Islet precursor cell (in vitro differentiated cells): ENCODE measurements around the gene CASP9.

Experiments used
- DNase-seq: peaks from one replicate; pipeline ENCODE4 v3.0.0-alpha.2; 2018

CASP9 gene

DNA sequence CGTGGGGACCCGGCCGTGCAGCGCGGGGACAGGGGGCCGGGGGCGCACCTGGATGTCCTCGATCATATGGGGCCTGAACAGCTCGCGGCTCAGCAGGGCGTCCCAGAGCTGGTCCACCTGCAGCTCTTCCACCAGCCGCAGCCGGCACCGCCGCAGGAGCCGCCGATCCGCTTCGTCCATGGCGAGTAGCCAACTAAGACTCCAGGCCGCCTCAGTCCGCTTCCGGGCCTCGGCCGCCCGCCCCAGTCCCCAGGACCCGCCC, at the start of gene CASP9:
Gene CASP9 (minus strand): TSS at position 195 of the 262 bp plus-strand sequence. CDS start 15 bp downstream, at position 180.
- no peak for DNase-seq

DNA sequence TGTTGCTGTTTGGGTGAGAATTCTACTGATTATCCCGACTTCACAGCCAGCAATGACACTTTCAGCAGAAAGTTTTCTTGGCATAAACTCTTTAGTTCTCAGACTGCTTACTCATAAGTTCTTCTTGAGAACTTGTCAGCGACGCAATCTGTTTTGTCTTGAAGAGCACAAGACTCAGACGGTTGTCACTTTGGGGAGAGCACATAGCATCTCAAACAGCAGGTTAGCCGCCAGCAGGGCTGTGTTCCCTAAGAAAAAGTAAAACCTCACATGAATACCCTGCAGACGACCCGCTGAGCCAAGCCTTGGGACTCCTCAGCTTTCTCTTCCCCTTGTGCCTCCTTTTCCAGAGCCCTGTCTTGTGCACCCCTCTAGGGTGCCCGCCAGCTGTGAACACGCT, 49.5 kb upstream of the CASP9 start:
- no peak for DNase-seq

DNA sequence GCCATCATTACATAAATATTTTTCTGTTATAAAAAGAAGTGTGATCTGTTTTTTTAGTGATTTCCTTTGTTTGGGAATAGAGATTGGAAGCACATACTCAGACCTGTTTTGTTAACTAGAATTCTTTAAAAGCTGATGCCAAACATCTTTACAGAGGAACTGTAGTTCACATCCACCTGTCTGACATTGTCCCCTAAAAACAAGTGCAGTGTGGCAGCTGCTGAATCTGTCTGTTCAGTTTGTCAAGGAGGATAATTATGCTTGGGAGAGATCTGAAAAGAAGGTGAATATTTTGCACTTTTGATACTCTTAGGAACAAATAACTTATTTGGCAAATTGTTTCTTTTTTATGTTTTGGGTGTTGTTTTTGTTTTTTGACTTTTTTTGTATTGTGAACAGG, 47.3 kb upstream of the CASP9 start:
- DNase-seq, result no peak

GRCh38 chr1:15570861-15571260, 46.8 kb upstream of the CASP9 start:
- DNase-seq, result no peak

DNA sequence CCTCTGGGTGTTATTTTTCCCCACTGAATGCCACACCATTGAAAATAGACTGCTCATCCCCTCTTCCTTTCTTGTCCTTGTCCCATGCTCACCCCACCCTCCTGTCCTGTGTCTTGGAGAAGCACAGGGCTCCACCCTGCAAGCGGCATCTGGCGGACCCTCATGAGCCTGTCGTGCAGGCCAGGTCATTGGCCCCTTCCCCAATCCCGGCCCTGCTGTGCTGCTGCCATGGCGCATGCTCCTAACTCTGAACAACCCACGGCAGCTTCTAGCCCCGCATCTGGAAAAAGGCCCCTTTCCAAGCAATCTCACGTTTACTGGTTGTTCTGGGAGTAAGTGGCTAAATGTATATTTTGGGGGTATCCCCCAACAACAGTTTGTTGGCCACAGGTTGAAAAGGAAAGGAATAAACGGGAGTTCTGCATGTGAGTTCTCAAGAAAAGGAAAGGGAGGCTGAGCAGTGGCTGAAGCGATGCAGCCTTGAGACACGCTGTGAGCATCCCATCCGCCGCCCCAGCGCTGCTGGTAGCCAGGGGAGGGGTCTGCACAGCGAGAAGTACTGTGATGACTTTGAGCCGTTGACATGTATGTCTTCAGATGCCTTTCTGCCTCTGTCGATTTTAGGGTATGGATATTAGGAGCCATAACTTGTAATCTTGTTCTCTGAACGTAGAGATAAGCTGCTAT, 44.5 kb upstream of the CASP9 start:
- DNase-seq, result no peak

- no peak for DNase-seq
Measured at GRCh38 chr1:15559189-15559810, 35.3 kb upstream of the CASP9 start.

GRCh38 chr1:15558516-15558915, 34.5 kb upstream of the CASP9 start:
- DNase-seq, result no peak

GRCh38 chr1:15557594-15557993, 33.6 kb upstream of the CASP9 start:
- no peak for DNase-seq

DNA sequence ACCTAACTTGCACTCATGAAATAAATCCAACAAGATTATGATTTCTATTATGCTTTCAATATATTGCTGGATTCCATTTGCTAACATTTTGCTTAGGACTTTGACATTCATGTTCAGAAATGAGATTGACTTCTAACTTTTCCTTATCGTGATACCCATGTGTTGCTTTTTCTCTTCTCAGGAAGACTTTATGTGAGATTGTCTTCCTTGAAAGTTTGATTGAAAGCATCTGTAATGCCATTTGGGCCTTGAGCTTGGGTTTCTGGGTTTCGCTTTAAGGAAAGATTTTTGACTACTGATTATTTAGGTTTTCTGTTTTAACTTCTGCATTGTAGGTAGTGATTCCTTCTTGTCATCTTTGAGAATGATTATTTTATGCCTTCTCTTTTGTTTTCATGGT, 33.0 kb upstream of the CASP9 start:
- no peak for DNase-seq

DNA sequence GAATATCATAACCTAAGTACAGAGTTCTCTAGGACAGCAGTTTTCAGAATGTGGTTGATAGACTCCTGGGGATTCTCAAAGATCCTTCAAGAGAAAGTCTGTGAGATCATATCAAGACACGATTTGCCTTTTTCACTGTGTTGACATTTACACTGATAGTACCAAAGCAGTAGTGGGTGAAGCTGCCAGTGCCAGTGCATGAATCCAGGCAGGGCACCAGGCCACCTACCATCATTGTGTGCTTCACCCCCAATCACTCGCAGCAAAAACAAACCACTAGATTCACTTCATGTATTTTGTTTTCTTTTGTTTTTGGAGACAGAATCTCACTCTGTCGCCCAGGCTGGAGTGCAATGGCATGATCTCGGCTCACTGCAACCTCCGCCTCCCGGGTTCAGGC, 26.6 kb upstream of the CASP9 start:
- DNase-seq, result no peak

GRCh38 chr1:15546641-15547040, 22.6 kb upstream of the CASP9 start:
- DNase-seq, result no peak

DNA sequence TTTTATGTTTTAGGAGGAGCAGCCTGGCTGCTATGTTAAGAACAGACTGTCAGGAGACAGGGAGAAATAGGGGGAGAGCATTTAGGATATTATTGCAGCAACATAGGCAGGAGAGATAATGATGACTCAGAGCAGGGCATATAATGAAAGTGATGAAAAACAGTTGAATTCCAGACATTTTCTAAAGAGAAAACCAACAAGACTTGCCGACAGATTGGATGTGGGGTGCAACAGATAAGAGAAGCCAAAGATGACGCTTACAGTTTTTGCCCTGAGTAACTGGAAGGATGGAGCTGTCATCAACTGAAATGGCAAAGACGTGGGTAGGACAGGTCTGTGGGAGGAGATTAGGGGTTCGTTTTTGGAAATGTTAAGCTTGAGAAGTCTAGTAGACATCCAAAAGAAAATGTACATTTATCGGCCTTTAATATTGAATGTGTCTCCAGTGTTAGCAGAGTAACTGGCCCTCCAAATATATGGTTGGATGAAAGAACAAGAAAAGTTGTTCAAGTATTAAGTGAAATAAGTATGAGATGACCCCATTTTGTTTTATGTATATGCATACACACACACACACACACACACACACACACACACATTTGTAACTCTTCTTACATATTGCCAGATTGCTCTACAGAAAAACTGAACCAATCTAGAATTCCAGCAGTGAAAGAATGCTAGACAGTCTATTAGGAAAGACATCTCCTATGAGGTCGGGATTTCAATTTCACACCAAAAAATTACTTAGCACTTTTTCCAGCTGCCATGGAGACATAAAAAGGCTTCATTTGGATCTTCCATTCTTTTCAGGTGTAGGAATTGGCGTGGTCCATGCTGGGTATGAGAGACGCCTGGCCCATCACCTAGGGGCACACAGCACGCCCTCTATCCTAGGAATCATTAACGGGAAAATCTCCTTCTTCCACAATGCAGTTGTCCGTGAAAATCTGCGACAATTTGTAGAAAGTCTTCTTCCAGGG, 19.9 kb upstream of the CASP9 start:
- no peak for DNase-seq

DNA sequence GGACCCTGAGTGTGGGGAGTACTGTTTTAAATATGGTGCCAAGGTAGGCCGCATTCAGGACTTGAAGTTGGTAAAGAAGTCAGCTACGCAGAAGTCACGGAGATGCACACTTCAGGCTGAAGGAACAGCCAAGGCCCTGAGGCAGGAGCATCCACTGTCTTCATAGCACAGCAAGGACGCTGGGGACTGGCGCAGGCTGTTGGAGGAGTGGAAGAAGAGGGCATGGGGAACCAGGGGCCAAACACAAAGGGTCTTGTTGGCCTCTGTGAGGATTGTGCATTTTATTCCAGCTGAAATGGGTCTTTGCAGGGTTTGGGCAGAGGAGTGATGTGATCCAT, 19.2 kb upstream of the CASP9 start:
- DNase-seq, result no peak

GRCh38 chr1:15542388-15543250, 18.6 kb upstream of the CASP9 start:
- no peak for DNase-seq

- DNase-seq, result no peak
Measured at GRCh38 chr1:15541231-15541792, 17.3 kb upstream of the CASP9 start.

- DNase-seq, result no peak
Measured at GRCh38 chr1:15540186-15540585, 16.2 kb upstream of the CASP9 start.

DNA sequence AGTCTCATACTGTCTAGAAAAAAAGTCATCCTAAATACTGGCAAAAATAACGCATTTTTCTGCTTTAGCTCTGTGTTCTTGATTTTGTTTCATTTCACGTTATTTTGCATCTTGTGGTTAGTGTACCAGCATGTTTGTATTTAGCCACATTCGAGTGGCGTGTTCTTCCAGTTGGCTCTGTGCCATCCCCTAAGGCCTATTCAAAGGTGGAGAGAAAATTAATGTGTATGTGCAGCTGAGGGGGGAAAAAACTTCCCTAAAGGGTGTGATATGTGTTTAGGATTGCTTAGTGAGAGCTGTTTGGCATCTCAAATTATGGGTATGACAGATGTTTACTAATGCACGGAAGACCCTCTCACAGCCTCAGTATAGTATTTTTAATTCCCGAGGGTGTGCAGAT, 14.8 kb upstream of the CASP9 start:
- no peak for DNase-seq

DNA sequence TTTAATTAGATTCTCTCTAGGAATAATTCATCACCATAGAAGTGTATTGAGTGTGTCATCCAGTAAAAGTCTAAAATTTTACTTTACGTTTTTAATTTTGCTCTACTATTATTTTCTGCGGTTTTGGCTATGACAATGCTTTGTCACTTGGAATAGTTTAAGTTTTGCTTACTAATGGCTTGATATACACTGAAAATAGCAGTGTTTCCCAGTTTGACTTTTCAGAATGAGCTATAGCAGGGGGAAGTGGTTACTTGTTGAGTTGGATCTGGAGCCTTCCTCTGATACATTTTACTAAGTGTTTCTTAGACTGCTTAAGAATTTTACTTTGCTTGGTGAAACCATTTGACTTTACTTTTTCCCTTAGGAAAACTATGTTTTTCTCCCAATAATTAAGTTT, 7.7 kb upstream of the CASP9 start:
- DNase-seq, result no peak

DNA sequence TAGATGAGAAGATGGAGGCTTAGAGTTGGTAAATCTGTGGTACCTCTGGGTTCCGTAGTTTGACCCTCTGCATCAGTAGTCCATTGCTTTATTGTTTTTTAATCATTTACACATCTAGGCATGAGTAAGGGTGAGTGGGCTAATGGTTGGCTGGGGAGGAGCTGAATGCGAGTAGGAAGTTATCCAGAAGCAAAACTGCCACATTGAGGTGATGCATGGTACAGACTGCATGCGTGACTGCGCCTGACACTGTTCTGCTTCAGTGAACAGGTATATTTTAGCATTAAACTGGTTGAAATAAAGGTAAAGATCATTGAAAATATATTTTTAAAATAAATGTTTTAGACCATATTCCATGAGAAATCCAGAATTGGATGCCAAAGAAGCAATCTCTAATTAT, 7.0 kb upstream of the CASP9 start:
- DNase-seq, result no peak

DNA sequence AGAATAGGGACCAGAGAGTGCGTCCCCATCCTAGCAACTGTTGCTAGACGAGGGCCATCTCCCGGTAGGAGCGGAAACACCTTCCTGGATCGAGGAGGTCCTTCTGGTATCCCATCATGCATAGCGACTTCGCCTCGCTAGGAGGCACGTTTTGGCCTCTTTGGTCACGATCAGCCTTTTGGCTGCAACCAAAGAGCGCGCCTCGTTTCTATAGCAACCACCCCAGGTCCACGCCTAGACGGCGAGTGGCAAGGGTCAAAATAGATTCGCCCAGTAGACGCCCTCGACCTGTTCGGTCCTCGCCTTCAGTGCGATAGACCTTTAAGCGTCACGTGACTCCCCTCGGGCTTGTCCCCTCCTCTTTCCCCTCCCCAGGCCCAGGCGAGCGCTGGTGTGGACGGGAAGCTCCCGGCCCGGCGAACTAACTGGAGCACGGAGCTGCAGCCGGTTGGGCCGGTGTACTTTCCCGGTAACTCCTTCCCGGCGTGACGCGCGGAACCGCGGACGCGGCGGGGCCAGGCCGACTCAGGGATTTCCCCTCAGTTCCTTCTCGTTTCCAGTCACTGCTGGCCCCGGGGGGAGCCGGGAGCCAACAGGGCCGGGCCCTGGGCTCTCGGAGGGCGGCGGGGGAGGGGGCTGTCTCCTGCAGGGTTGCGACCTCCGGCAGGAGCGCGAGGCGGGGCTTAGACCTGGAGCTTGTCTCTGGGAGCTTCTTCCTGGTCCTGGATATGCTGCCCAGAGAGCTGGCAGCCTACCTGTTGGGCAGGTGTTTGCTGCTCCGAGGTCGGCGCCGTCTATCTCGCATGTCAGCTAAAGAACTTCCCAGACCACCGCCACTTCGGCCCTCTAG, 2.7 kb upstream of the CASP9 start, which contains the start of gene DNAJC16:
Gene DNAJC16 (plus strand): TSS at position 359 of the 850 bp plus-strand sequence. CDS start 2,258 bp downstream, outside the sequence.
- peak; percentile 100 for DNase-seq

GRCh38 chr1:15526021-15526489, 2.0 kb upstream of the CASP9 start:
- DNase-seq, result no peak
